Left ventricle myocardium inferior (tissue), 1 donor: ENCODE results near the gene LDLRAD3. TPM values are rescaled to one million over a fixed set of nuclear protein-coding genes. Genes with fewer than 3 reads are reported as not detected.

Experiments used
- DNase-seq: peaks from one replicate; pipeline ENCODE4 v3.0.0-alpha.2; 2020
- H3K27ac ChIP-seq: fragments of 200-600 bp; replicated peaks from 2 replicates; pipeline ENCODE4 v1.8.0; 2021
- H3K27me3 ChIP-seq: fragments of 200-600 bp; 2 replicates; pipeline ENCODE4 v1.8.0; 2021; ENCODE audit warnings: low read depth
- H3K36me3 ChIP-seq: fragments of 200-600 bp; 2 replicates; pipeline ENCODE4 v1.8.0; 2021
- H3K4me1 ChIP-seq: fragments of 200-600 bp; 2 replicates; pipeline ENCODE4 v1.8.0; 2021
- H3K4me3 ChIP-seq: fragments of 200-600 bp; 2 replicates; pipeline ENCODE4 v1.8.0; 2021; ENCODE audit warnings: mild to moderate bottlenecking, moderate library complexity
- H3K9me3 ChIP-seq: fragments of 200-600 bp; replicated peaks from 2 replicates; pipeline ENCODE4 v1.8.0; 2021
- intact Hi-C: fragments of 100-400 bp; cut with micrococcal nuclease; formaldehyde crosslinking; loops from one replicate; pipeline ENCODE4 v1.11.0; 2022
- microRNA-seq: library from miRNA; unstranded; fragments of <30 nt; microRNA quantifications from one replicate; pipeline ENCODE4 v1.2.0, GENCODE V29; 2020
- total RNA-seq: library from RNA; stranded (reverse); fragmentation: NEBNext Ultra II Directional; extraction: Animal tissue kit (Norgen Biotek cat#: 25700); gene quantifications from one replicate; pipeline ENCODE4 v1.2.1, GENCODE V29; 2021
- TF ChIP-seq, protein P1 (sequence below): fragments of 200-600 bp; IDR thresholded peaks from 2 replicates; pipeline ENCODE4 v1.8.0; 2021; ENCODE audit warnings: antibody characterized with exemption, mild to moderate bottlenecking, borderline replicate concordance
- donor health status: DM: no; HTN: yes; CAD: no; lungs with severe emphysema.

Gene LDLRAD3
- total RNA-seq, 1 donor from 2014 or later = 1.0 TPM

DNA sequence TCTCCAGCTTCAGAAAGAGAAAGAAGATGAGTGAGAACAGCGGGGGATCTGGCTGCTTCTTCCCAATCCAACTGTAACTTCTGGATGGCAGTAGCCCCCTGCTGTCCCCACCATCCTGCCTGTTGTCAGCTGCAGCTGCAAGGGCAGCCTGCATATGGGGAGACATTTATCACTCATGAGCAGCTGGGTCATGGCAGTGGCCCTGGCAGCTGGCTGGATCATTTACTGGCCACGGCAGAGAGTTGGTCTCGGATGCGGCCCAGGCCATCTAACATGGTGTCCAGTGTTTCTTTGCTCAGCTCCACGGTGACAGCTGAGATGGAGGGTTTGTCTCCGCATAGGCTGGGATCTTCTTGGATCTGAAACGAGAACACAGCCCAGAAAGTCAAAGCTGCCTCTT, 330.6 kb downstream of the LDLRAD3 start:
- Histone ChIP-seq H3K4me3 (no peak overlapping the region), H3K27me3 (no peaks in the 10 kb centered on the region), H3K27ac (no peak overlapping the region), H3K36me3 (peaks cover 85% of the 10 kb centered on the region), H3K9me3 (peaks cover 13% of the 10 kb centered on the region), H3K4me1 (no peaks in the 10 kb centered on the region)
- TF ChIP-seq, protein P1, sequence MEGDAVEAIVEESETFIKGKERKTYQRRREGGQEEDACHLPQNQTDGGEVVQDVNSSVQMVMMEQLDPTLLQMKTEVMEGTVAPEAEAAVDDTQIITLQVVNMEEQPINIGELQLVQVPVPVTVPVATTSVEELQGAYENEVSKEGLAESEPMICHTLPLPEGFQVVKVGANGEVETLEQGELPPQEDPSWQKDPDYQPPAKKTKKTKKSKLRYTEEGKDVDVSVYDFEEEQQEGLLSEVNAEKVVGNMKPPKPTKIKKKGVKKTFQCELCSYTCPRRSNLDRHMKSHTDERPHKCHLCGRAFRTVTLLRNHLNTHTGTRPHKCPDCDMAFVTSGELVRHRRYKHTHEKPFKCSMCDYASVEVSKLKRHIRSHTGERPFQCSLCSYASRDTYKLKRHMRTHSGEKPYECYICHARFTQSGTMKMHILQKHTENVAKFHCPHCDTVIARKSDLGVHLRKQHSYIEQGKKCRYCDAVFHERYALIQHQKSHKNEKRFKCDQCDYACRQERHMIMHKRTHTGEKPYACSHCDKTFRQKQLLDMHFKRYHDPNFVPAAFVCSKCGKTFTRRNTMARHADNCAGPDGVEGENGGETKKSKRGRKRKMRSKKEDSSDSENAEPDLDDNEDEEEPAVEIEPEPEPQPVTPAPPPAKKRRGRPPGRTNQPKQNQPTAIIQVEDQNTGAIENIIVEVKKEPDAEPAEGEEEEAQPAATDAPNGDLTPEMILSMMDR = no peak
- no peak for DNase-seq
- intact Hi-C loops = no loop called here

DNA sequence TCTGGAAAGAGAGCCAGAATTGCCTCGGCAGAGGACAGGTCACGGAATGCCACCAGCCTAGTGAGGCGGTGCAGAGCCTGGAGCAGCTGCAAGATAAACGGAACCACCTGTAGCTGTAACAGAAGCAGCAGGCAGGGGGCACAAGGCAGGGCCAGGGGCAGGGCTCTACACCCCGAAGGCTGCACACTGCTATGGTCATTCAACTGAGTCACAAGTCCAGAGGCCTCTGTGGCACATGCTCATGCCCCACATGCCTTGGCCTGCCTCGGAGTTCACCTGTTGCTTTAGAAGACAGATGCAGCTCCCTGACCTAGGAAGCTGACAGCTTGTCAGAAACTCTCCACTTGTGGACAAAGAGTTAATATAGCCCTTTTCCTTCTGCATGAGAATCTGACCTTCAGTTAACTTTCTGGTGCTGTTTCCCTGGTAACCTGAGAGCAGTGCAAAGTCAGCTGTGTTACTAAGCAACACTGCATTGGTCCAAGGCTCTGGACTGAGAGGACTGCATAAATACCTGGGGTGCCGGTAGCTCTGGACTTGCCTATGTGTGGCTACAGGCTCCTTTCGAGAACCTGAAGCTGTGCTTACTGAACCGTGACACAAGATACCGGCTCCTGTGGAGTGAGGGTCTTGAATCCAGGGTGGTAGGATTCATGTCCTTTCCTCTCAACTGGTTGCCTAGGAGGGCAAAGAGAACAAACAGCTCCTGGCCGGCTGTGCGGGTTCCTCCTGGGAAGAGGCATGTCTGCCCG, 334.8 kb downstream of the LDLRAD3 start:
- peaks cover 14% of the 10 kb centered on the region for H3K4me1 ChIP-seq
- H3K27ac ChIP-seq = no peak overlapping the region
- H3K4me3 ChIP-seq = no peak overlapping the region
- no peaks in the 10 kb centered on the region for H3K27me3 ChIP-seq
- peaks cover 16% of the 10 kb centered on the region for H3K9me3 ChIP-seq
- no peak for DNase-seq
- intact Hi-C loops = no loop called here
- peaks cover 69% of the 10 kb centered on the region for H3K36me3 ChIP-seq
- TF ChIP-seq, protein P1 = no peak

DNA sequence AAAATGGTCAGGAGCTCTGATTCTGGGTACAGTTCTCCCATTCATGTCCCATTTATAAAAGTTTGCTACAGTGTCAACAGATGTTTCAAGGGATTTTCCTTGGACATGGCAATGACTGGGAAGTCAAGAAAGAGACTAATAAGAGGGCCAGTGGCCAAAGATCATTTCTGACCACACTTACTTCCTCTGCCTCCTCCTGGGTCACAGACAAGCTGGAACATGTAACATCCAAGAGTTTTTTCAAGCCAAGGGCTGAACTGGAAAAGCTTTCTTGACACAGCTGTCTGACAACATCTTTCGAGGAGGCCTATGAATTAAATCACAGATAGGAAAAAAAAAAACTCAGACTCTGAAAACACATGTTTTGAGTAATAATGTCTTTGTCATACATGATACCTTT, 336.7 kb downstream of the LDLRAD3 start:
- H3K9me3 ChIP-seq = peaks cover 17% of the 10 kb centered on the region
- H3K4me1 ChIP-seq = peaks cover 14% of the 10 kb centered on the region
- TF ChIP-seq, protein P1 = no peak
- intact Hi-C loops = no loop called here
- no peak overlapping the region for H3K4me3 ChIP-seq
- peaks cover 50% of the 10 kb centered on the region for H3K36me3 ChIP-seq
- no peak for DNase-seq
- no peak overlapping the region for H3K27ac ChIP-seq
- H3K27me3 ChIP-seq = no peaks in the 10 kb centered on the region

Small RNA genes lying within 50 kb of the gene (microRNA-seq; reads per million reads assigned to microRNA genes)
- not detected for gene MIR3973
